NCI-H1436 (cell line): ENCODE data around the gene TPRX2.
"Not testable (repeated sequence)": the region's sequence is repeated elsewhere in the genome, so short reads cannot be mapped to it uniquely, and the experiment has no call there.

ENCODE experiments used
- DNase-seq: peaks from one replicate; lab custom pipeline; 2025; lab: John Stamatoyannopoulos, UW

TPRX2 gene

DNA sequence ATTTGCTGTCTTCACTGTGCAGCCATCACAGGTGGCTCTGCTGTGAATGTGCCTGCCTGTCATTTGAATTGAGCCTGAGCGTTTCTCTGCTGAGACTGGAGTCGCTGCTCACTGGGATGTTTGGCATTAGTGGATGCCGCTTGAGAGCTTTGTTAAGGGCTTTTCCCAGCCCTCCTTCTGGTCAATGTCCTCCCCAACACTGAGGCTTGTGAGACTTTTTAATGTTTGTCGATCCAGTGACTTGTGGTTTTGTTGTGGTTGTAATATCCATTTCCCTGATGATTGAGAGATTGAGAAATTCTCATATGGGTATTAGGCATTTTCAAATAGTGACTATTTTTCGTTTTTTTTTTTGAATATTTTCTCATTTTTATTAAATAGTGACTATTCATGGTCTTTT lies 2.6 kb downstream of the TPRX2 start:
- DNase-seq = no peak

DNA sequence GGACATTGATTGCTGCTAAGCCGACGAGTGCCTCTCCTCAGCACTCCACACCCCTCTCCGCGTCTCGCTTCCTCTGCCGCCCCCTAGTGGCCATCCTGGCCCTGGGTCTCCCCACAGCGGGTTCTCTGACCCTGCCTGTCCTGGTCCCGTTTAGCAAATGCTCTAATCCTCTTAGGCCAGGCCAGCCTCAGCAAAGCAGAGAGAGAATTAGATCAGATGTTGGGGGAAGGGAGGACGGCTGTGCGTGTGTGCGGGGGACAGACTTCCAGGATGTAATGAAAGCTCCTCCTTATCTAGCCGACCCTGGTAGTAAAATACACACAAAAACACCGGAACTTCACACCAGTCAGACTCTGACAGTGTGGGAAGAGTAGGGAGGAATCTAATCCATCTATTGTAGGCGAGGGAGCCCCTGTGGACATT lies 4.5 kb downstream of the TPRX2 start:
- peak; percentile 63 for DNase-seq

DNA sequence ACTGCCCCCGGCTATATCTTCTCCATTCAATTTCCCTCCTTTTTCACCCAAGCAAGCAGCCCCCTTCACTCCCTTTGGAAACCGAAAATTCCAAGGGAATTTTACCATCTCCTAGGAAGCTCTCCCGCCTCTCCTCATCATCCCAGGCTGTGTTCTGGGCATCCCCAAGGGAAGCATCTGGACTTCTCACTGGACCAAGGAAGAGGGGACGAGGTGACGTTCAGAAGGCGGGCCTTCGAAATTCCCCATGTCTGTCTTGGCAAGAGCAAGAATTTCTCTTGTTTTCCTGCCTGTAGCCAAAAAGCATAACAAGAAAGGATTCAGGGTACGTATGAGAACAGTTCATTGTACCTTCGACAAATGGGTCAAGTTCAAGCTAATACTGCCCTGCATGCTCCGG lies 6.1 kb downstream of the TPRX2 start:
- DNase-seq = no peak

DNA sequence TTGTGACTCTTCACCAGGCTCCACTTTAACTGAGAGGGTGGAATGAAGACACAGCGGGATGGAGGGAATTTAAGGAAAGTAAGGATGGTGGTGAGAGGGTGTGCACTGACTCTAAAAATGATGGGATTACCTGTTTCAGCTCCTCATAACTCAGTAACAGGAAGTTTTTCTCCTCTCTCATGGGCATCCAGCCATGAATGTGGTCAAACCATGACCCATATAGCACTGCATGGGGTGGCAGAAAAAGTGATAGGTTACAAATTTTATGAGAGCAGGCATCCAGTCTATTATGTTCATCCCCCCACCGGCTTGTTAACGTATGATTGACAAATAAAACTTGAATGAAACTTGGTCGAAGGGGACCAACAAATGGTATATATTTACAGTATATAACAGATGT lies 19.9 kb downstream of the TPRX2 start:
- no peak for DNase-seq

DNA sequence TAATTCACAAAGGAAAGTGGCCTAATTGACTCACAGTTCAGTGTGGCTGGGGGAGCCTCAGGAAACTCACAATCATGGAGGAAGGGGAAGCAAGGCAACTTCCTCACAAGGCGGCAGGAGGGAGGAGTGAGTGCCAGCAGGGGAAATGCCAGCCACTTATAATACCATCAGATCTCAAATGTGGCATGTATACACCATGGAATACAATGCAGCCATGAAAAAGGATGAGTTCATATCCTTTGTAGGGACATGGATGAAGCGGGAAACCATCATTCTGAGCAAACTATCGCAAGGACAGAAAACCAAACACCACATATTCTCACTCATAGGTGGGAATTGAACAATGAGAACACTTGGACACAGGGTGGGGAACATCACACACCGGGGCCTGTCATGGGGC lies 20.4 kb downstream of the TPRX2 start:
- DNase-seq = not testable (repeated sequence)

DNA sequence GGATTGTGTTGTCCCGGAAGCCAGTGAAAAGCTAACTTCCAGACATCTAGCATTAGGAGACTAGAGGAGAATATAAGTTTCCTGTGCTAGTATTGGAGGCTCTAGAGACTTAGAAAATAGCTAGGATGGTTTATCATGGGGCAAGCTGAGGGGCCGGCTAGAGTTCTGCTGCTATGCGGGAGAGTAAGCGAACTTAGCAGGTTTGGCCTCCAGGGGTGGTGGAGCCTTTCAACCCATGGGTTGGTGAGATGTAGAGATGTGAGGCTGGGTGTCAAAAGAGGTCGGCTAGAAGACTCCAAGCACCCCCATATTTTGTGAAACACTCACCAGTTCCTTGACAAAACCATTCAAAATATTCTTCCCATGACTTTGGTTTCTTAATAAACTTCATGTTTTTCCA lies 22.7 kb downstream of the TPRX2 start:
- no peak for DNase-seq

DNA sequence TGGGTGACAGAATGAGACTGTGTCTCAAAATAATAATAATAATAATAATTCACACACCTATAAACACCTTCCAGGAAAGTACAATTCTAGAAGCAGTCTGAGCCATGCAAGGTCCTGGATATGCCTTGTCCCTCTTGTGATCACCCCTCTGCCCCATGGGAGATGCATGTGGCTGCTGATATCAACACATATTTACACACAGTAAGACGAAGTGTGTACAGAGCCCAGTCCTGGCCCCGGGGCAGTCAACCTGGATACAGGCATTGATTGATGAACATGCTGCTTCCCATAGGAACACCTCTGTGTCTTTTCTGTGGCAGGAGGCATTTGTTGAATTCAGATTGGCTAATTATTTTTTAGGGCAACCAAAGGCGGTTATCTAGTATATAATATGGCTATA lies 23.9 kb downstream of the TPRX2 start:
- no peak for DNase-seq

DNA sequence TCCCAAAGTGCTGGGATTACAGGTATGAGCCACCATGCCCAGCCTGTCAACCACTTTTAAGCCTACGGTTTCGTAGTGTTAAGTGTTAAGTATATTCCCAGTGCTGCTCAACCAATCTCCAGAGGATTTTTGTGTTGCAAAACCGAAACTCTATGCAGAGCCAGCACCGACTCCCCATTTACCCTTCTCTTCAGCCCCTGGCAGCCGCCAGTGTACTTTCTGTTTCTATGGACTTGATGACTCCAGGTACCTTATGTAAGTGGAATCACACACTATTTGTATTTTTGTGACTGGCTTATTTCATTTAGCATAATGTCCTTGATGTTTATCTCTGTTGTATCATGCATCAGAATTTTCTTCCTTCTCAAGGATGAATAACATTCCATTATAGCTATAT lies 26.0 kb downstream of the TPRX2 start:
- no peak for DNase-seq

DNA sequence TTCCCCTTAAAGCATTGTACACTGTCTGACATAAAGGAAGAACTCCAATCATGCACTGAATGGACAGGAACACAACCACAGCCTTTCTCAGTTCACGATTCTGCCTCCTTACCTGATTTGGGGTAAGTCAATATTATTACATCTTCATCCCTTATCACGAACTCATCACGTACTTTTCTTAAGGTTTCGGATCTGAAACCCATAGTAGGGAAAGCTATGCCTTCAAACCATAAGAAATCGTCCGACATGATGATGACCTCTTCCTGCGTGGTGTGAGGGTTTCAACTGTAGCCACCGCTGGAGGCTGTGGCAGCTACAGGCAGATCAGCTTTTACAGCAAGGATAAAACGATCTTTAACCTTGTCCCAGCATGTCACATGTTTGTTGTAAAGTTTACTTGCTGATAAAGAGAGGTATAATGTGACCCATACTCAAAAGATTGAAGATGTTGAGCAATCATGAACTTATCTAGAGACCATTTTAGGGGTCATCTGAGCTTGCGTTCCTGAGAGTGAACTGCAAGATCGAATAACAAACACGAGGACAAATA lies 27.1 kb downstream of the TPRX2 start, which contains the start of gene SULT2A1:
SULT2A1 (minus strand) TSS at position 306 of the 550 bp plus-strand sequence; CDS start at position 248, 58 bp downstream.
- no peak for DNase-seq

DNA sequence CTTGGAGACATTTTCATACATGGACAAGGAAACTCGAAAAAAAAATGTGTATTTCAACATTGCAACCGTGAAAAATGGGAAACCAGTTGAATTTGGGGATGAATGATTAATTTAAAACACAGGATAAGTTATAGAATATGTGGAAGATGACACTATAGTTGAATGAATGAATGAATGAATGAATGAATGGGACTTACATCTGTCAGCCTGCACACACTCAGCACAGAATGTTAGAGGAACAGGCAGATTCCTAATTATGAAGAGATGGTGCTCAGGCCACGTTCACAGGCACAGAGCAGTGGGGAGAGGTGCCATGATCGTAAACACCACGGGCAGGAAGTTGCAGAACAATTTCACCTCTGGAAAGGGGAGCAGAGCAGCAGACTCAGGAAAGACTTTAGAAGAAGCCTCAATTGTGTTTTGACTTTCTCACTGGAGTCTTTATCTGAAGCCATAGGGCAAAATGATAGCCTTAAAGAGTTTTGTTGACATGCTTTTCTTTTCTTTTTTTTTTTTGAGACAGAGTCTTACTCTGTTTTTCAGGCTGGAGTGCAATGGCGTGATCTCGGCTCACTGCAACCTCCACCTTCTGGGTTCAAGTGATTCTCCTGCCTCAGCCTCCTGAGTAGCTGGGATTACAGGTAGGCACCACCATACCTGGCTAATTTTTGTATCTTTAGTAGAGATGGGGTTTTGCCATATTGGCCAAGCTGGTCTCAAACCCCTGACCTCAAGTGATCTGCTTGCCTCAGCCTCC lies 32.0 kb downstream of the TPRX2 start:
- no peak for DNase-seq

DNA sequence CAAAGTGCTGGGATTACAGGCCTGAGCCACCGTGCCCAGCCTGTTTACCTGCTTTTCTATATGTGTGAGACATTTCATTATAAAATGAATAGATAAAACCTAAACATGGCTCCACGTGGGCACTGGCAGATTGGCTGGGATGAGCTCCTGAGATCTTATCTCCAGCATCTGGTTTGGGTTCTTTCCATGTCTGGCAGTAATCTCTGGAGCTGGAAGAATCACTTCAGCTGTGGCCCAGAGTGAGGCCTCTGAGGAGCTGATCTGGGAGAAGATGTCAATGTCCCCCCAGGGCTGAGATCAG lies 32.5 kb downstream of the TPRX2 start:
- DNase-seq = no peak

DNA sequence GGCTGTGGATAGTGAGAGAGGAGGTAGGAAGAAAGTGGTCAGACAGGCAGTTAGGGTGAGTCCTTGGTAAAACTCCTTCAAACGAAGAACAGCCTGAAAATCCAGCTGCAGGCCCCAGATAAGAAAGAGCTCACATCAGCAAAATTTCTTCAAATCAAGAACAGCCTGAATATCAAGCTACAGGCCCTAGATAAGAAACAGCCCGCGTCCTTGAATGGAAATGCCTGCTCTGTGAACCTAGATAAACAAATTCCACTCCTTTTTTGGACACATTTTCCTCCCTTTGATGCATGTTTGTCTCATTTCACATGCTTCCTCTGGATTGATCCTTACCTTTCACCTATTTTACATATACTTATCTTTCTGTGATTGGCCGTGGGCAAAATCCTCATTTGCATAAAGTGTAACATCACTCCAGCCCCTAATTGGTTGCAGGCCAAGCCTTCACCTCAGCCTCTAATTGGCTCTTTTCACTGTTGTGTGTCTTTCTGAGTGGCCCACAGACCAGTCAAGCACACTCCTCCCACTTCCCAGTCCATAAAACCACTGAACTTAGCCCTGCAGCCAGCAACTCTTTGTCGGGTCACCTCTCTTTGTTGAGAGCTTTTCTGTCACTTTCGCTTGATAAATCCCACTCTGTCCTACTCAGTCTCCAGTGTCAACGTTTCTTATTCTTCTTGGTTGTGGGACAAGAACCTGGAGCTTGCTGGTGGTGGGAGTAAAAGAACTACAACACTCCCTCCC lies 33.1 kb downstream of the TPRX2 start:
- DNase-seq = no peak

DNA sequence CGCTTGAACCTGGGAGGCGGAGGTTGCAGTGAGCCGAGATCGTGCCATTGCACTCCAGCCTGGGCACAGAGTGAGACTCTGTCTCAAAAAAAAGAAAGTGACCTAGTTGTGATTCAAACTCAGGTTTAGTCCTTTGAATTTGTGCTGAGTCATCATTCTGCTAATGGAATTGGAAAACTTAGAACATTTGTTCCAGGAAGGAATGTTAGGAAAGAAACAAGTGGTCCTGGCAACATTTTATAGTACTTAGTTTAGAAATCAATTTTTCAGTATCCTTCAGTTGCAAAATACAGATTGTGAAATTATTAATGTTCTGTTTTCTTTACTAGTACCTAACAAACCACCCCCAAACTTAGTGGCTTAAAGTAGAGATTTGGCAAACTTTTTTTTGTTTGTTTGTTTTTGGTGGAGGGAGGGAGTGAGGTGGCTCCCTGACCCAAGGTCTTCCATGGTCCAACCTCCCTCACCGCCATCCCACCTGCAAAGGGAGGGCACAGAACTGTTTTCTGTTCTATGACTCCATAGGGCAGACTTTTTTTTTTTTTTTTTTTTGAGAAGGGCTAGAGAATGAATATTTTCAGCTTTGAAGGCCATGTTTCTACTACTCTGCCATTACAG lies 36.2 kb downstream of the TPRX2 start:
- DNase-seq = no peak

DNA sequence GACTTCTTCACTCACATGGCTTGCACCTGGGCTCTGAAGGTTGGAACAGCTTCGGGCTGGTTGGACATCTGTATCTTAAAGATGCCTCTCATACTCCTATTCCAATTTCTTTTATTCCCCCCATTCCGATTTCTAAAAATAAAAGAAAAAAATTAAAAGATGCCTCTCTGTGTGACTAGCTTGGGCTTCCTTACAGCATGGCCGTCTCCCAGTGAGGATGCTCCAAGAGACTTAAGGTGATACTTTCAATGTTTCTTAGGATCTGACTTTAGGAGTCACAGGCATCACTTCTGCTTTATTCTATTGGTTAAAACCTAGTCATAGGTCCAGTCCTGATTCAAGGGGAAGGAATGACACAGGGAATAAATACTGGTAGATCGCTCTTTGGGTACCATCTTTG lies 37.0 kb downstream of the TPRX2 start:
- DNase-seq = no peak

DNA sequence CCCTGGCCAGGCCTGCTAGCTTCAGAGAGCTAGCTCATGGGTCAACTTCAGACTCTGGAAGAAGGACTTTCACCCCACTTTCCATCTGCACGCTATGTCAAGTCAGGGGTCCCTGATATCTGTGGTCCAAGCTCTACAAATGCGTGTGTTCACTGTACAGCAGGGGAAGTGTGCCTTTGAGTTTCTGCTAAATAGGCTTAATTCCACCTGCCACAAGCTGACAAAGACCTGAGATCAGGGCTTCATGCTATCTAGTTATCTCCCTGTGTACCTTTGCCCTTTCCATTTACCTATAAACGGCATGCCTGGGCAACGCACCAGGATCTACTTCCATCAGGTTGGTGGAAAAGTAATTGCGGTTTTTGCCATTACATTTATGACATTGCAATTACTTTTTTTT lies 37.7 kb downstream of the TPRX2 start:
- DNase-seq = no peak

DNA sequence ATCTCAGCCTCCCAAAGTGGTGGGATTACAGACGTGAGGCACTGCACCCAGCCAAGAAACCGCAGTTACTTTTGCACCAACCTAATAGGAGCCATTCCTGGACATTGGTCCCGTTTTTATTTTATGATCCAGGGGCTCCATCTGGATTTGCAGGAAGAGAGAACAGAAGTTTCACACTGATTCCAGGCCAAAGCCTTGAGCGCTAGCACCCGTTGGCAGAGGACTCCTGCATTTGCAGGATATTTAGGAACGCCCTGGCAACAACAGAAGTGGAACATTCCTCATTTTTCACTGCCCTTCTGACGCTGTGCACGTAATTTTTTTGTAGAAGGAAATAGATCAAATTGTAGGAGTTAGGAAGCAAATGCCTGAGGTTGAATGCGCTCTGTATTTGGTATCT lies 38.8 kb downstream of the TPRX2 start:
- DNase-seq = no peak

DNA sequence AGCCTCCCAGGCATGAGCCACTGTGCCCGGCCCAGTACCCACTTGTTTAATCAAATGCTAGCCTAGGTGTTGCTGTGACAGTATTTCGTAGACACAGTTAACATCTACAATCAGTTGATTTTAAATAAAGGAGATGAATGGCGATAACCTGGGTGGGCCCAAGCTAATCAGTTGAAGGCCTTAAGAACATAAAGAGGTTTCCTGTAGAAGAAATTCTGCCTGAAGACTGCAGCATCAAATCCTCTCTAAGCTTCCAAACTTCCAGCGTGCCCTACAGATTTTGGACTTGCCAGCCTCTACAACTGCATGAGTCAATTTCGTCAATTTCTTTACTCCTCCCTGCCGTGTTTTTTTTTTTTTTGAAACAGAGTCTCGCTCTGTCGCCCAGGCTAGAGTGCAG lies 40.3 kb downstream of the TPRX2 start:
- DNase-seq = no peak

DNA sequence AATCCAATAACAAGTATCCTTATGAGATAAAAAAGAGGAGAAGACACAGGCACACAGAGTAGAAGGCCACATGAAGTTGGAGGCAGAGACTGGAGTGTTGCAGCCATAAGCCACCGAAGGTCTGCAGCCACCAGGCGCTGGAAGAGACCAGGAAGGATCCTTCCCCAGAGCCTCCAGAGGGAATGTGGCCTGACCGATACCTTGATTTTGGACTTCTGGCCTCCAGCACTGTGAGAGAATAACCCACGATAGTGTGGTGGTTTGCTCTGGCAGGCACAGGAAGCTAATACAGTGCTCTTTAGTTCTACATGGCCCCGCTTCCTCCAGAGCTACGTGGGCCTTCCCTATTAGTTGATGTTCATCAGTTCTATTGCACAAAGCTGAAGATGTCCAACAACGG lies 42.3 kb downstream of the TPRX2 start:
- DNase-seq = no peak

DNA sequence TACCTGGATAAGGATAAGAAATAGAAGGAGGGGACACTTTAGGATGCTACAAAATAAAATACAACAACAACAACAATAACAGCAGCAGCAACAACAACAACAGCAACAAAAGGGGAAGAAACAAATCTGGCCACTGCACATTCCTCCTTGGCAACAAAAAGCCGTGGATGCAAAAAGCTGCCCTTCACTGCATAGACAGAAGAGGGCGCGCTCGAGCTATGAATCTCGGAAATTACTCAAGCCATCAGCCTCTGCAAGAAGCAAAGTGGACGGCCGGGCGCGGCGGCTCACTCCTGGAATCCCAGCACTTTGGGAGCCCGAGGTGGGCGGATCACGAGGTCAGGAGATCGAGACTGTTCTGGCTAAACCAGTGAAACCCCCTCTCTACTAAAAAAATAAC lies 50.3 kb downstream of the TPRX2 start:
- not testable (repeated sequence) for DNase-seq

DNA sequence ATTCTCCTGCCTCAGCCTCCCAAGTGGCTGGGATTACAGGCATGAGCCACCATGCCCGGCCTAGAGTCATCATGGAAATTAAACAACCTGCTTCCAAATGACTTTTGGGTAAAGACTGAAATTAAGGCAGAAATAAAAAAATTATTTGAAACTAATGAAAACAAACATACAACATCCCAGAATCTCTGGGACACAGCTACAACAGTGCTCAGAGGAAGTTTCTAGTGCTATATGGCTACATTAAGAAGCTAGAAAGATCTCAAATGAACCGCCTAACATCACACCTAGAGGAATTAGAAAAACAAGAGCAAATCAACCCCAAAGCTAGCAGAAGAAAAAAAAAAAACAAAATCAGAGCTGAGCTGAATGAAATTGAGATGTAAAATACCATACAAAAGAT lies 51.2 kb downstream of the TPRX2 start:
- not testable (repeated sequence) for DNase-seq
